ENCODE results near the gene HAUS2. TPM values are rescaled to one million over a fixed set of nuclear protein-coding genes. Genes with fewer than 3 reads are reported as not detected.
A peak's percentile ranks its signal among the peaks of the same experiment; 100 is the strongest.

Gene HAUS2
- polyA plus RNA-seq, 1 donor from 2014 or later: 76.0 TPM

DNA sequence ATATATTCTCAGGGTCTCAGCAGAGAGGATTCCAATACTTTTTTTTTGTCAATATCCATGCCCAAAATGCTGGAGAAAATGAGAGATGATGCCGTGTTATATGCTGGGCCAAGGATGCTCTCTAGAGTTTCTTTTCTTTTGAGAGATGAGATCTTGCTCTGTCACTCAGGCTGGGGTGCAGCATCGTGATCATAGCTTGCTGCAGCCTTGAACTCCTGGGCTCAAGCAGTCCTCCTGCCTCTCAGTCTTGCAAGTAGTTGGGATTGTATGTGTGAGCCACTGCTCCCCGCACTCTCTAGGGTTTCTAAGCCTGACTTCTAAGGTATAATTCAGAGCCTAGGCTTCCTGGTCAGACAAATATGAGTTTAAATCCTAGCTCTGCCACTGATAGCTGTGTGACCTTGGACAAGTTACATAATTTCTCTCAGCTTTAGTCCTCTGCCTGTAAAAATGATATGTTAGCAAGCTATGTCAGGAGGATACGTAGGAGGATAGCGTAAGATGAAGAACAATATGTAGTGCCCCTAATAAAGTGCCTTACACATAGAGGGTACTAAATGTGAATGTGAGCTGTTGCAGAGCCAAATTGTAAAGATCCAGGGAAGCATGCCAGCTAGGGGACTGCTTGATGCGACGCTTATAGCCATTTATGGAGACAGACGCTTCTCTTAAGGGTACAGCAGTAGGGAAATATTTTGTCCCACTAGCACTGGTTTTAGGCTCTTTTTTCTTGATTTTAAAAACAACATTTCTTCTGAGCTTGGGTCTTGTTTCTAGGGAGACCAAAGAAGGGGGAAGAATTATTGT lies 34.1 kb downstream of the HAUS2 start:
- H3K9me2 ChIP-seq (ENCODE audit: insufficient read depth, low read length): no peaks in the 10 kb centered on the region
- no peak for TF ChIP-seq EZH2 (IDR thresholded peaks at IDR 0.05; ENCODE audit: borderline replicate concordance, insufficient read depth, low read length, poor library complexity, severe bottlenecking)
- TF ChIP-seq, protein P1, sequence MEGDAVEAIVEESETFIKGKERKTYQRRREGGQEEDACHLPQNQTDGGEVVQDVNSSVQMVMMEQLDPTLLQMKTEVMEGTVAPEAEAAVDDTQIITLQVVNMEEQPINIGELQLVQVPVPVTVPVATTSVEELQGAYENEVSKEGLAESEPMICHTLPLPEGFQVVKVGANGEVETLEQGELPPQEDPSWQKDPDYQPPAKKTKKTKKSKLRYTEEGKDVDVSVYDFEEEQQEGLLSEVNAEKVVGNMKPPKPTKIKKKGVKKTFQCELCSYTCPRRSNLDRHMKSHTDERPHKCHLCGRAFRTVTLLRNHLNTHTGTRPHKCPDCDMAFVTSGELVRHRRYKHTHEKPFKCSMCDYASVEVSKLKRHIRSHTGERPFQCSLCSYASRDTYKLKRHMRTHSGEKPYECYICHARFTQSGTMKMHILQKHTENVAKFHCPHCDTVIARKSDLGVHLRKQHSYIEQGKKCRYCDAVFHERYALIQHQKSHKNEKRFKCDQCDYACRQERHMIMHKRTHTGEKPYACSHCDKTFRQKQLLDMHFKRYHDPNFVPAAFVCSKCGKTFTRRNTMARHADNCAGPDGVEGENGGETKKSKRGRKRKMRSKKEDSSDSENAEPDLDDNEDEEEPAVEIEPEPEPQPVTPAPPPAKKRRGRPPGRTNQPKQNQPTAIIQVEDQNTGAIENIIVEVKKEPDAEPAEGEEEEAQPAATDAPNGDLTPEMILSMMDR (IDR thresholded peaks at IDR 0.05; ENCODE audit: poor library complexity, severe bottlenecking): no peak
- TF ChIP-seq, protein P2, sequence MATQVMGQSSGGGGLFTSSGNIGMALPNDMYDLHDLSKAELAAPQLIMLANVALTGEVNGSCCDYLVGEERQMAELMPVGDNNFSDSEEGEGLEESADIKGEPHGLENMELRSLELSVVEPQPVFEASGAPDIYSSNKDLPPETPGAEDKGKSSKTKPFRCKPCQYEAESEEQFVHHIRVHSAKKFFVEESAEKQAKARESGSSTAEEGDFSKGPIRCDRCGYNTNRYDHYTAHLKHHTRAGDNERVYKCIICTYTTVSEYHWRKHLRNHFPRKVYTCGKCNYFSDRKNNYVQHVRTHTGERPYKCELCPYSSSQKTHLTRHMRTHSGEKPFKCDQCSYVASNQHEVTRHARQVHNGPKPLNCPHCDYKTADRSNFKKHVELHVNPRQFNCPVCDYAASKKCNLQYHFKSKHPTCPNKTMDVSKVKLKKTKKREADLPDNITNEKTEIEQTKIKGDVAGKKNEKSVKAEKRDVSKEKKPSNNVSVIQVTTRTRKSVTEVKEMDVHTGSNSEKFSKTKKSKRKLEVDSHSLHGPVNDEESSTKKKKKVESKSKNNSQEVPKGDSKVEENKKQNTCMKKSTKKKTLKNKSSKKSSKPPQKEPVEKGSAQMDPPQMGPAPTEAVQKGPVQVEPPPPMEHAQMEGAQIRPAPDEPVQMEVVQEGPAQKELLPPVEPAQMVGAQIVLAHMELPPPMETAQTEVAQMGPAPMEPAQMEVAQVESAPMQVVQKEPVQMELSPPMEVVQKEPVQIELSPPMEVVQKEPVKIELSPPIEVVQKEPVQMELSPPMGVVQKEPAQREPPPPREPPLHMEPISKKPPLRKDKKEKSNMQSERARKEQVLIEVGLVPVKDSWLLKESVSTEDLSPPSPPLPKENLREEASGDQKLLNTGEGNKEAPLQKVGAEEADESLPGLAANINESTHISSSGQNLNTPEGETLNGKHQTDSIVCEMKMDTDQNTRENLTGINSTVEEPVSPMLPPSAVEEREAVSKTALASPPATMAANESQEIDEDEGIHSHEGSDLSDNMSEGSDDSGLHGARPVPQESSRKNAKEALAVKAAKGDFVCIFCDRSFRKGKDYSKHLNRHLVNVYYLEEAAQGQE (IDR thresholded peaks at IDR 0.05; ENCODE audit: borderline replicate concordance): no peak
- TF ChIP-seq SMC3 (conservative IDR thresholded peaks at IDR 0.05; ENCODE audit: poor library complexity): no peak
- TF ChIP-seq EP300 (conservative IDR thresholded peaks at IDR 0.05; ENCODE audit: poor library complexity, severe bottlenecking): no peak
- TF ChIP-seq POLR2AphosphoS5 (IDR thresholded peaks at IDR 0.05): no peak
- TF ChIP-seq MXI1 (conservative IDR thresholded peaks at IDR 0.05; ENCODE audit: poor library complexity, severe bottlenecking): no peak
- no peak overlapping the region for H3K27ac ChIP-seq (ENCODE audit: low read length)
- H3K9ac ChIP-seq (ENCODE audit: low read length): peak overlapping the region; percentile 3
- H3K79me2 ChIP-seq (replicated peaks; ENCODE audit: insufficient read depth, low read length): no peaks in the 10 kb centered on the region
- H2AFZ ChIP-seq (ENCODE audit: low read depth, low read length): no peak overlapping the region
- H3K4me2 ChIP-seq (ENCODE audit: low read length): no peak overlapping the region
- H3K9me3 ChIP-seq (ENCODE audit: low read length): no peaks in the 10 kb centered on the region
- no peaks in the 10 kb centered on the region for H3K27me3 ChIP-seq (ENCODE audit: insufficient read depth, low read depth, low read length)
- no peaks in the 10 kb centered on the region for H3K36me3 ChIP-seq (ENCODE audit: insufficient read depth, low read length)
- no peak overlapping the region for H3K4me3 ChIP-seq (ENCODE audit: low read length)
- H4K20me1 ChIP-seq (ENCODE audit: insufficient read depth): no peaks in the 10 kb centered on the region
- no peaks in the 10 kb centered on the region for H3F3A ChIP-seq (ENCODE audit: insufficient read depth, low read length, poor library complexity, severe bottlenecking)

DNA sequence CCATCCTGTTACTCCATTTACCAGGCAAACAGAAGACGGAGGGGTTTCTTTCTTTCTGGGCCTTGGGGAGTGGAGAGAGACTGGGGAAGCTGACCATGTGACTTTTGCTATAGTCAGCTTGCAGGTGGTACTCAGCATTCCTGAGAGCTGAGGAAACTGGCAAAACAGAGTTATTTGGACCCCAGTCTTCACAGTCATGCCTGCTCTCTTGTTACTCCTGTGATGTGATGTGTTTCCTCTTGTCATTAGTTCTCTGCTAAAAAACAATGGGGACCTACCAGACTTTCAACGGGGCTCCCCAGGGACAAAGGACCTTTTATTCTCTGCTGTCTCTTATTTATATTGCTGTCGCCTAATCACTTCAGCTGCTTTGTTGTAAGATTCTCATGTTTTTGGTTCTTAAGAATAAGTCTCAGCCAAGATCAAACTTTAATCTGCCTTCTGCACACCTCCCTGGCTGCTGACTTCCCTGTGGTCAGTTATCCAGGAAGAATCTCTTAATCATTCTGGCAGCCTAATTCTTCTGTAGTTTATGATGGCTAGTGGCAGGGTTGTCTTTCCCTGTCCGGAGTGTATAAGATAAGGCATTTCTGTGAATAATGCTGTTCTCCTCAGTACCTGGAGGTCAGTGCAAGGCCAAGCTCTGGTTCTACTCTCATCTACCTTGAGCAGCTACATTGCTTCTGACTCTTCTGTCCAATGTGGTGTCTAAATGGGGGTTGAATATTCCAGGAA lies 35.6 kb downstream of the HAUS2 start:
- Histone ChIP-seq H3K9me2 (ENCODE audit: insufficient read depth, low read length) (no peaks in the 10 kb centered on the region), H3K4me3 (ENCODE audit: low read length) (no peak overlapping the region), H4K20me1 (ENCODE audit: insufficient read depth) (no peaks in the 10 kb centered on the region), H2AFZ (ENCODE audit: low read depth, low read length) (no peak overlapping the region), H3F3A (ENCODE audit: insufficient read depth, low read length, poor library complexity, severe bottlenecking) (no peaks in the 10 kb centered on the region), H3K36me3 (ENCODE audit: insufficient read depth, low read length) (no peaks in the 10 kb centered on the region), H3K9ac (ENCODE audit: low read length) (no peak overlapping the region), H3K27me3 (ENCODE audit: insufficient read depth, low read depth, low read length) (no peaks in the 10 kb centered on the region), H3K4me2 (ENCODE audit: low read length) (no peak overlapping the region), H3K79me2 (replicated peaks; ENCODE audit: insufficient read depth, low read length) (no peaks in the 10 kb centered on the region), H3K27ac (ENCODE audit: low read length) (no peak overlapping the region), H3K9me3 (ENCODE audit: low read length) (no peaks in the 10 kb centered on the region)
- TF ChIP-seq MXI1 (conservative IDR thresholded peaks at IDR 0.05; ENCODE audit: poor library complexity, severe bottlenecking) (no peak), TAF1 (IDR thresholded peaks at IDR 0.05; ENCODE audit: low read depth) (no peak), POLR2AphosphoS5 (IDR thresholded peaks at IDR 0.05) (no peak)
- TF ChIP-seq, protein P2 (IDR thresholded peaks at IDR 0.05; ENCODE audit: borderline replicate concordance): no peak

Data from neural cell (in vitro differentiated cells).